Measurements from ENCODE around the gene SEL1L2.

SEL1L2 gene

DNA sequence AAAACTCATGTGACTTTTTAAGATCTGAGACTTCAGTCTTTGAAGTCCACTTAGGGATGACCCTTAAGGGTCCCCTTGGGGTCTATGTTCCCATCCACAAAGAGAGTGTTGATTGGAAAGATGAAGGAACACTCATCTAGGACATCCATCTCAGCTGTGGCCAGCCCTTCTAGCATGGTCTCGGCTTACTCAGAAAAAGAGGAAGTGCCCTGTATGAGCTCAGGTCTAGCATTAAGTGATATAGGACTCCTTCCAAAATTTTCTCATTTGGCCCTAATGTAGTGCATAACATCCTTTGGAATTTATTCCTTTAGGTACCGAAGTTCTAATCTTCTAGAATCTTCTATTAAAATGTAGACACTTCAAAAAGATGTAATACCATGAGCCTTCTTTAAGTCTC is 128.2 kb downstream of the SEL1L2 start:
- no peak for DNase-seq

DNA sequence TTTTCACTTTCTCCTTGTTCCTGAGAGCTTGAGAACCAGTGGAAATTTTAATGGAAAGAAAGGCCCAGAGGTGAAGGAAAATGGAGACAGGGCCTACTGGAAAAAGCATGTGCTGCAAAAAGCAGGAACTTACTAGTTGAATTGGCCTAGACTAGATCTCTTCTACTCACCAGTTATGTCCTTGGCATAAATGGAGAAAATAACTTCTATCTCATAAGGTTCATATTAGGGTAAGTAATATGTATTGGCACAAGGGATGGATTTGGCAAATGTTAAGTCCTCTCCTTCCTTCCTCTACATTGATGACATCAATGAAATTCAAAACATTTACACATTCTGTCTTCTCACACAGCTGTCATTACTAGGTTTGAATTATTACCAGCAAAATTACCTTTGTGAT is 131.5 kb downstream of the SEL1L2 start:
- no peak for DNase-seq

DNA sequence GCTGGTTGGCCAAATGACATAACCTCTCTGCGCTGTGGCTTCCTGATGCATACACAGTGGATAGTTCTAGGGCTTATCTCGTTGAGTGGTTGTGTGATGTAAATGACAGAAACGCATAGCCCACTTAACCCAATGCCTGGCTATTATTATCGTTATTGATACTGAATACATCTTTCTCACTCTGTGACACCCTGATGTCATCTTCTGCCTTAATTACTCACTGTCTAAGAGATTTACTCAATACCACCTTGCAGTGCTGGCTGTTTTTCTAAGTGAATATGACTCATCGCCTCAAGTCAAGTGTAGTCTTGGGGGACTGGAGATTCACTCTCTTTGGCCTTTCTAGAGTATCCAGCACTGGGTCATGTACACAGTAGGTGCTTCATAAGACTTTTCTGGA is 132.0 kb downstream of the SEL1L2 start:
- DNase-seq, result no peak

DNA sequence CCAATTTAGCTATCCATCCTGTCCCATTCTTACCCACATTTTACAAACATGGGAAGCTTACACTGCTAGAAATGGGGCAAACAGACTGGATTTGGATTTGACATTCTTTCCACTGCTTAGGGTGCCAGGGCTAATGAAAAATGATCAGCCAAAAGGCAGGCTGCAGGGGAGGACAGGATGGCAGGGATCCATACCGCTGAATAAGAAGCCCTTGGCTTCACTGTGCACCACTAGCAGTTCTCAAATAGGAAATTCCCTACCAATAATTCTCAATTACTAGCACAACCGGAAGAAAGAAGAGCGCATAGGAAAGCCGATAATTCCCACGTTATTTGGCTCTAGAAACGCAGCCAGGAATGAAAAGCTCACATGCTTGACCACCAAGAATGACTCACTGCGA is 132.5 kb downstream of the SEL1L2 start:
- peak; percentile 3 for DNase-seq

DNA sequence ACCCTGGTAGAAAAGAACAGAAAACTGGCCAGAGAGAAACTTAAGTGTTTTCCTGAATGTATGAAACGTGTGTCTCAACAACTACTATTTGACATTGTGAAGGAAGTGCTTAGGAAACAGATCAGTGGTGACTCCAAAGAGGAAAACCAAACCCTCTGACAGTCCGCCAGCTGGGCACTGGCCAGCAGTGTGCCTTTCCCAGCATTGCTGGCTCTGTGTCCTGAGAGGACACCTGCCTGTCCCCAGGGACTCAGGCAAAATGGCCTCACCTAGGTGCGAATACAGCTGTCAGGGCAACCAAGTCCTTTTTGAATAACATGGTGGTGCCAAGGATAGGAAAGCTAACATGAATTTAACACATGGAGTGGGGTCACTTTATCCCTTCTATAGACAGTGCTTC is 133.1 kb downstream of the SEL1L2 start:
- DNase-seq, result peak; percentile 97

DNA sequence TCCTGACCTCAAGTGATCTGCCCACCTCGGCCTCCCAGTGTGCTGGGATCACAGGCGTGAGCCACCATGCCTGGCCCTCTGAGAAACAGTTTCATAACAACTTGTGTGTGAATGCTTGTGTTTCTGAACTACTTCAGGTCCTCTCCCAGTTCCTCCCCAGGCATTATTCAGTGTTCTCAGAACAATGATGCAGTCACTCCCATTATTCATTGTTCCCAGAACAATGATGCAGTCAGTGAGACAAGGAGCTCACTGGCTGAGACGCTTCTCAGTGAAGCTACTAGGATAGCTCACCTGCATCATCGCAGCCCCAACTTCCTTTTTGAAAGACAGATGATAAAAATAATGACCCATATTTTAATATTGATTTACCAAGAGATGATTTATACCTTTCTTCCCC is 134.1 kb downstream of the SEL1L2 start:
- no peak for DNase-seq

DNA sequence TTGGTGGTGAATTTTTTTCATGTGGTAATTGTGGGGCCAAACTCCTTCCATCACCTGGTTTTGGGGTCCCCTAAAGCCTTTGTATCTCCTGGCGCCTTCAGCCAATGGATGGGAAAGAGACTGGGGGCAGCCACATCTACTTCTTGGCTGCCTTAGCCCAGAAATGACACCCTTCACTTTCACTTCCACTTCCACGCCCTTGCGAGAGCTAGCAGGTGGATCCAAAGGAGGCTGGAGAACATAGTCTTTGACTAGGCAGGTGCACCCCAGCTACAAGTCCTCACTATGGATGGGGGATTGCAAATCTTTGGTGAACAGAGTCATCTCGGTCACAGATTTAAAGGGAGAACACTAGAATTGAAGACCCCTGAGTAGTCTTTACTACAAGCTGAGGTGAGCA is 134.8 kb downstream of the SEL1L2 start:
- DNase-seq, result no peak

DNA sequence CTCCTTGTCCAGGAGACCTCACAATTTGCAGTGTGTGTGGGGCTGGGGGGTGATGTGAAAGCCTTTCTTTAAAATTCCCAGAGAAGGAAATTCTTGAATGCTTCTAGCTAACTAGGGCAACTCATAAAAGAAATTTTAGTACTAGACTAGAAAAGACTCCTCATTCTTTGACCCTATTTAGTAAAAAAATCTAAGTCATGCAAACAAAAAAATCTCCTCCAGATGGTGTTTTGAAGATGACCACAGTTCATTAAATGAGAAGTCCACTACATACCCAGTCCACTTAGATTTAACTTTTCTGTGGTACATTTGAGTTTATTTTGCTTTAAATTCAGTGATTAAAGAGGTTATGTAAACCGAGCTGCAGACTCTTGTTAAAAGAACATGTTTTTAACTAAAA is 138.1 kb downstream of the SEL1L2 start:
- DNase-seq, result no peak

DNA sequence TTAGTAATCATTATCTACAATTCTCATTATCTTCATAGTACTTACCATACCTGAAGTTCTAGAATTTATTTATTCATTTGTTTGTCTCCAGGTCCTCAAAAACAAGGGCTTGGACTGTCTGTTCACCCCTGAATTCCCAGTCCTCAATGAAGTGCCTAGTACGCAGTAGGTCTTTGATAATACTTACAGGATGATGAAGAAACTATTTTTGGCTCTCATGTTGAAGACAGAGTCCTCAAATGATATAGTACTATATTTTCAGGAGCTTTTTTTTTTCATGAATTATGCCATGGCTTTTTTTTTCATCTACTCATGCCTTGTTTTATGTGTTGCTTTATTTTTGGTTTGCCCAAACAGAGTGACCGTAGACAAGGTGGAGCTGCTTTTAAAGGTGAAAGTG is 139.1 kb downstream of the SEL1L2 start:
- DNase-seq, result no peak

DNA sequence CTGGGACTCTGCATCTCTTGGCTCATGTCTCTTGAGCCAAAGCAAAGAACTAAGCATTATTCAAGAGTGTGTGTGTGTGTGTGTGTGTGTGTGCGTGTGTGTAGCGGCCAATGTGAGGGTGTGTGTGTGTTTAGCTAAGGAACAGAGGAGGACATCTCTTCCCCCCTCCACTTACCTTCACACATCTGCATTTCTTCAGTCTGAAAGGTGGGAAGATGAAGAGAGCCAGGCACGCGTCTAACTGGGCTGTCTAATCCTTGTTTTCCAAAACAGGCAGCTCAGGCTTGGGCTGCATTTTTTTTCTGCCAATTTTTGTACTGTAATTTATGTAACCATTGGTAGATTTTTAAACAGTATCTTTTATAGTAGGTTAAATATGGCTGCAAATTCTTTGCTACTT is 146.1 kb downstream of the SEL1L2 start:
- DNase-seq, result no peak

DNA sequence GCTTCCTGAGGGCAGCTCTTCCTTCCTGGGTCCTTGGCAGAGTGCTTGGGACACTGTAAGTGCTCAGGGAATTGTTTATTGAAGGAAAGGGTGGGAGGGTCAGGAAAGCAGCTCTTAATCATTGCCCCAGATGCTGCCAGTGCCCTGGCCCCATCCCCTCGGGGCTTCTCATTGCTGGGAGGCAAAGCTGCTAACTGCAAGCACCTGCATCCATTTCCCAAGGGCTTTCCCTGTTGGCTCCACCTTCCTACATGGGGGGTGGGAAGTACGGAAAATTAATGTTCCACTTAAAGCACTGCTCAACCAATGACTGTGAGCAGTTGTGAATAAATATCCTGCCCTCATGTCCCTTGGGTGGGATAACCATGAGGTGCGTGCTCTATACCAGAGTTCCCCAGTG is 149.2 kb downstream of the SEL1L2 start:
- DNase-seq, result no peak

DNA sequence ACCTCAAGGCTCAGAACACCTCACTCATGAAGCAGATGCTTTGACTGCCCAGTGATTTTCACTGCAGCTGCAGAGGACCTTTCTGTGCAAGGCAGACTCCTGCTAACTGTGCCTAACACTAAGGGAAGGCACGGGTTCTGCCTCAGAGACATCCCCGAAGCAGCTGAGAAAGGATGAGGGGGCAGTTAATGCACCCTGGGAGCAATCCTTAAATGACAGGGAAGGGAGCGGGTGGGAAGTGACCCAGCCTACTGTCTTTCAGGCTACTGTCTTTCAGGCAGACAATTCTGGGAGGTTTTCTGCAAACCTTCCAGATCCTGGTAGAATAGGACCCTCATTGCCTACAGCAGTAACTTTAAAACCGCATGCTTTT is 150.3 kb downstream of the SEL1L2 start:
- no peak for DNase-seq

DNA sequence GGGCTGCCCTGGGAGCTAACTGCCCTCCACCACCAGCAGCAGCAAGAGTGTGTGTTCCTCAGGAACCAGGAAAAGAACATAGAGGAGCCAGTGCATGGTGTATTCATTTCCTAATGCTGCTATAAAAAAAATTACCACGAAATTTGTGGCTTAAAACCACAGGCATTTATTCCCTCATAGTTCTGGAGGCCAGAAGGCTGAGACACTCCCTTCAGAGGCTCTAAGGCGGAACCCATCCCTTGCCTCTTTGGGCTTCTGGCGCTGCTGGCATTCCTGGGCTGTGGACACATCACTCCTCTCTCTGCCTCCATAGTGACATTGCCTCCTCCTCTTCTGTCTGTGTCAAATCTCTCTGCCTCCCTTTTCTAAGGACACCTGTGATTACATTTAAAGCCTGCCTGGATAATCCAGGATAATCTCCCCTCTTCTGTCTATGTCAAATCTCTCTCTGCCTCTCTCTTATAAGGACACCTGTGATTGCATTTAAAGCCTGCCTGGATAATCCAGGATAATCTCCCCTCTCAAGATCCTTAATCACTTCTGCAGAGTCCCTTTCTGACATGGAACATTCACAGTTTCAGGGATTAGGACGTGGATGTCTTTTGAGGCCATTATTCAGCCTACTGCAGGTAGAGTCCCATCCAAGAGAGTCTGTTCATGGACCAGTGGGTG is 150.9 kb downstream of the SEL1L2 start:
- DNase-seq, result no peak

DNA sequence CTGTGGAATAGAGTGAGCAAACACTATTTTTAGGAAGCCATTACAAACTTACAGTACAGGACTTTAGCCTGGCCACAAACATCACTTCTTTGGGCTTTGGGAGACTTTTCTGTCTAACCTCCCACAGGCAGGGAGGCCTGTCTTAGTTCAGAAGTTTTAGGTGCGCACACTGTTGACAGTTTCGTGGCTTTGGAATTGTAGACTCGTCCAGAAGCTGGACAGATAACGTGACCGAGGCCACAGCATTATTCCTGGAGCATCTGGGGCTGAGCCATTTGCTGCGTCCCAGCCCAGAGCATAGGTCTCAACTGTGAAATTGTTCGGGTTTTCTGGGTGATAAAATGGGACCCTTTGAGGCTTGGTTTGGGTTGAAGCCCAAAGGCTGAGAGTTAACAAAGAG is 151.8 kb downstream of the SEL1L2 start:
- no peak for DNase-seq

DNA sequence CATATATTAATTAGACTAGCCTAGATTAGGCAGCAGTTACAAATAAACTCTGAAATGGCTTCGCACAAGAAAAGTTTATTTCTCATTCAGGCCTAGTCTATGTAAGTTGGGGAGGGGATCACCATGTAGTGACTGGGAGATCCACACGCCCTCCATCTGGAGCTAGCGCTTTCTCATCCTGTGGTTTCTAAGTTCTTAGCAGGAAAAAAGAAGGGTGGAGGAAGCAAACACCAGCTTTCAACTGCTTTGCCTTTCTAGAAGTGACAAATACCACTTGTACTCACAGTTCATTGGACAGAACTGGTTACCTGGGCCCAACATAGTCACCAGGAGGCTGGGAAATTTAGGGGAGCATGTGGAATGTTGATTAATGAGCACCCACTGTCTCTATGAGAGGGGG is 158.9 kb downstream of the SEL1L2 start:
- DNase-seq, result no peak

DNA sequence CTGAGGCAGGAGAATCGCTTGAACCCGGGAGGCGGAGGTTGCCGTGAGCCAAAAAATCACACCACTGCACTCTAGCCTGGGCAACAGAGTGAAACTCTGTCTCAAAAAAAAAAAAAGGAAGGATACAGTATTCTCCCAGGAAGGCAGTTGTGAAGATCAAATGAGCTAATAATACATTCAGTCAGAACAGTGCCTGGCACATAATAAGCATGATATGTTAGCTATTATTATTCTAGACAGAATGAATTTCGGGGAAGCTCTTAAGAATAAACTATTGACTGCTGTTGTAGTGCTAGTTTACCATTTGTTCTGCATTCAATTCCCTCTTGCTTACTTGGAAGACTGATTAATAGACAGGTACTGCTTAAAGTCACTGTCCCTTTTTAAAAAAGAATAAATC is 164.9 kb downstream of the SEL1L2 start:
- no peak for DNase-seq

DNA sequence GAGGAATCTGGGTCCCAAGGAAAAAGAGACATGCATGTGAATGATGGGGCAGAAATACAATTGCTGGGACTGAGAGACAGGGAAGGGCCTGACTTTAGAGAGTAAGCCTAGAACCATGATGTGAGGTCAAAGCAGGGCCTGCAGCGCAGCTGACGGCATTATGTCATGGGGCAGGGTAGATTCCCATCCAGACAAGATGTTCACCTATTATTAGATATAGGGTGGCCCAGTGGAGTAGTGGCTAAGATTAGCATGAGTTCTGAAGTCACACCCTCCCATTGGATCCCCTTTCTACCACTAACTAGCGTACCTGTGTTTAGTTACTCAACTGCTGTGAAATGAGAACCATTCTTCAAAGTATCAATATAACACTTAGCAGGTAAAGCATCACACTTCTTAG is 166.0 kb downstream of the SEL1L2 start:
- DNase-seq, result no peak

DNA sequence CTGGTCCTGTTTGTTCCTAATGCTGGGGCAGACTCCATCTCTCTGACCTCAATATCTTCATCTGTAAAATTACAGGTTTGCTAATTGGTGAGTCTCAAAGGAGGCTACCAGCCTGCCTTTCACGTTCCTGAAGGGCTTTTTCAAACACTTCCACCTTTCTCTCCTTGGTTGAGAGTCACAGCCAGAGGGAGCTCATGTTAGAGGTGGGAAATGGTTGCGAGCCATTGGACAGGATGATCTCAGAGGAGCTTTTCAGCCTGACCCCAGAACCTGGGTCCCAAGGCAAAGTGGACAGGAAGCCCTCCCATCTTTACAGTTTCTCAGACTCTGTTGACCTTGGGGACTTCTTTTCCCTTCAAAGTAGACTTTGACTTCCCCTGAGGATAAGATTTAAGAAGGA is 168.0 kb downstream of the SEL1L2 start:
- DNase-seq, result no peak

DNA sequence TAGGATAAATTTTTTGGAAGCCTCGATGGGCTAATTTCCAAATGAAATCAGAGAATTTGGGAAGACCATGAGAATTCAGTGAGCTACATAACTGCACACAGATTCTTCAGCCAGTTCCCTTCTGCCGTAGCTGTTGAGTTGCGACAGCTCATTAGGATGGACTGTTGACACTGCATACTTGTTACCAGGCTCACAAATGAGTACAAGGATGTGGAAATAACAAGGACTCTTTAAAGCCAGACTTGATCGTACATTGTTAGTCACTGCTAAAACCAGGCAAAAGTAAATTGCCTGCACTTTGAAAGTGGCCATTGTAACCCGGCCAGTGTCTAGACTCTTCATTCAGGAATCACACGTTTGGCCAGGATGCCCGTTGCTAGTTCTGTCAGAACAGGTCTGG is 168.5 kb downstream of the SEL1L2 start:
- DNase-seq, result no peak

DNA sequence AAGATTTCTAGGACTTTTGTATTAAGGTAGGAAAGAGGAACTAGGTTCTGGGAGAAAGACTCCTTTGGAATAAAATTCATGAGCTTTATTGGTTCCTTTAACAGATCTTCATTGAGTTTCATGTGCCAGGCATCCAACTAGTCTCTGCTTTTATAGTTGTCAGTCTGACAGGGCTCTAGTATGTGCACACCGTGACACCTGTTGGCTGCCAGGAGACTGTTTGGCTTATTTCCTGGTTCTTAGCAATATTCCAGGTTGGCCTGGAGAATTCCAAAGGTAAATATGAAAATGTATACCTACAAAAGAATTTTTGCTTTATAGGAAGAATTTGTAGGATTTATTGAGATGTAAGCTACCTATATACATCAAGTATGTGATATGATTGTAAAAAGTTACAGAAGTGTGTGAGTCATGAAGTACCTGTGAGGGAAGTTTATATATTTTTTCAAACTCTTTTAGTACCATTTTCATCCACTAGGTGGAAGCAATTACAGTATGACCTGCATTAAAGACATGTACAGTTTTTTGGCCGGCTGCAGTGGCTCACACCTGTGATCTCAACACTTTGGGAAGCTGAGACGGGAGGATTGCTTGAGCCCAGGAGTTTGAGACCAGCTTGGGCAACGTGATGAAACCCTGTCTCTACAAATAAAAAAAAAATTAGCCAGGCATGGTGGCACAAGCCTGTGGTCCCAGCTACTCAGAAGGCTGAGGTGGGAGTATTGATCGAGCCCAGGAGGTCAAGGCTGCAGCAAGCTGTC is 170.3 kb downstream of the SEL1L2 start:
- peak; percentile 47 for DNase-seq

DNA sequence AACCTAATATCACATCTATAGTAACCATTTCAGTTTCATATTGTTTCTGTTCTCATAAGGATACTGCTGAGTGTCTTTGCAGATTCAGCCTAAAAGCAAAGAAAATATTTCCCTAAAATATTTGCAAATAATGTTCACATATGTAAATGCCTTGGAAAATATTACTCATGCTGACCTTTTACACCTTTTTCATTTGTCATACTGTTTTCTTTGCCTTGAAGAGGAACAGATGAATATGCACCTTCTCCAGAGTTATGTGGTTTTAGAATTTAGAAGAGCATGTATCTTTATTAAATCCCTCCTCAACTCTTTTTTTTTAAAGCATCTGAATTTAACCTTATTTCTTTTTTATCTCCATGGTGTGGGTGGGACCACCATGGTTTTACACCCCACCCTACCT is 173.1 kb downstream of the SEL1L2 start:
- no peak for DNase-seq

DNA sequence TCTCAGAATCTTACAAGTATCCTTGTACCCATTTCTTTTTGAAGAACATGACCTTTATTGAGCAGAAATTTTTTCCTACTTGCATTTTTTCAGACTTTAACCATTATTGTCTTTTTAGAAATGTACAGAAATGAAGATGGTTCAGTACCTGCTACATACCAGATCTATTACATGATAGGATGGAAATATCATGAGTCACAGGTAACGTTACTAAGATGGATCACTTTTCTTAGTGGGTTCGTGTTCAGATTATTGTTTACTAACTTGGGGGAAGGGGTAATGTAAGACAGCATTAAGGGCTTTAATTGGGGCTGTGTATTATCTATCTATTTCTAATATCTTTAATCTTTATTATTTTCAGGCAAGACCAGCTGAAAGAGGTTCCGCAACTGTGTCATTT is 173.7 kb downstream of the SEL1L2 start:
- no peak for DNase-seq

DNA sequence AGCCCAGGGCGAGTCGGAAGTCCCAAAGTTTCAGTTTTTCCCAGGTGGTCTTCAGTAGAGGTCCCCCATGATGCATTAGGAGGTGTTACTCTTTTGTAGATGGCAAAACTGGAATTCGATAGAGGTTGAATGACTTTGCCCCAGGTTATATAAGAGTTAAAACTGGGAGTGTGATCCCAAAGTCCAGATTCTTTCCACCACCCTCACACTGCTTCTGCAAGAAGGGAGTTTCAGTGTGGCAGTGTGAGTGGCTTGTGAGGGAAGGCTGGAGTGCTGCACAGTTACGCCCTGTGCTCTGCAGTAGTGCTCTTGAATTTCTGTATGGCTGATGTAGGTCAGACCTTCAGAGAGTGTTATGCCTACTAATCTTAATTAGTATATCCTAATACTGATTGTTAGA is 175.7 kb downstream of the SEL1L2 start:
- DNase-seq, result no peak

DNA sequence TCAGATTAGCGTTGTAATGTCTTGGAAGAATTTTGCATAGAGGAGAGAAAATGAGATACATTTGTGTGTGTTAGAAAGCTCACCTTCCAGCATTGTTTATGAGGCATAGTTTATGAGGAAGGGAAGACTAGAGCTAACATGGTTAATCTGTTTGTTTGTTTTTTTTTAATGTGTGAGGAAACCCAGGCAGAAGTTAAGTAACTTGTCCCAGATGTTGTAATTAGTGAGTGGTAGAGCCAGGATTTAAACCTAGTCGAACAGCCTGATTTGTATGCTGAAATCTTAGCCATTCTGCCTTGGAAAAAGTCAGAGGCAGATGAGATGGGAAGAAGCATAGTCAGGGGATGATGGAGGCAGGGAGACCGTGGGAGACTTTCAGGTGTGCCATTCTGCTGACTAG is 176.5 kb downstream of the SEL1L2 start:
- no peak for DNase-seq

DNA sequence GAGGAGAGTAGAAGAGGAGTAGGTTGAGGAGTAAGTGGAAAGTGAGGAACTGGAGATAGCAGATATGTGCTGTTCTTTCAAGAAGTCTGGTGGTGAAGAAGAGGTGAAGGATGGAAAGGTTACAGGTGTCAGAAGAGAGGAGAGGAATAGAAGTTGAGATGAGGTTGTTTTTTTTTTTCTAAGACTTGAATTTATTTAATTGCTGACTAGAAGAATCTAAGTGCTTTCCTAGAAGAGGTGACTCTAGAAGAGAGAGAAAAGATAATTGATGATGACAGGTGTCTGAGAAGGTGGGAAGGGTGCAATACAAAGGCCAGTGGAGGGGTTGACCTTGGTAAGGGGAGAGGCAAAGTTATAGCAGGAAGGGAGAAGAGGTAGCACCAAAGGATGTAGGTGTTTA is 180.0 kb downstream of the SEL1L2 start:
- DNase-seq, result no peak

All from NCI-H1092 (cell line).